ENCODE results near the gene RFX5.

DNA sequence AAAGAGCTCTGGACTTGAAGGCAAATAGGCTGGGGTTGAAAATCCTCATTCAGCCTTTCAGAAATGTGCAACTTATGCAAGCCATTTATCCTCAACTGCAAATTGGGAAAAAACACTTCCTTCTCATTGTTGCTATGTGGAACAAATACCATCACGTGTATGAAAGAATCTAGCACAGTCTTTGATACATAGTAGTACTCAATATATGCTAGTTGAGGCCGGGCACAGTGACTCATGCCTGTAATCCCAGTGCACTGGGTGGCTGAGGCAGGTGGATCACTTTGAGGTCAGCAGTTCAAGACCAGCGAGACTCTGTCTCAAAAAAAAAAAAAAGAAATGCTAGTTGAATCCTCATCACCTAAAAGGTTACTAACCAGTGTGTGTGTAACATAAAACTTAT, 28.1 kb downstream of the RFX5 start:
- TF ChIP-seq, protein P1, sequence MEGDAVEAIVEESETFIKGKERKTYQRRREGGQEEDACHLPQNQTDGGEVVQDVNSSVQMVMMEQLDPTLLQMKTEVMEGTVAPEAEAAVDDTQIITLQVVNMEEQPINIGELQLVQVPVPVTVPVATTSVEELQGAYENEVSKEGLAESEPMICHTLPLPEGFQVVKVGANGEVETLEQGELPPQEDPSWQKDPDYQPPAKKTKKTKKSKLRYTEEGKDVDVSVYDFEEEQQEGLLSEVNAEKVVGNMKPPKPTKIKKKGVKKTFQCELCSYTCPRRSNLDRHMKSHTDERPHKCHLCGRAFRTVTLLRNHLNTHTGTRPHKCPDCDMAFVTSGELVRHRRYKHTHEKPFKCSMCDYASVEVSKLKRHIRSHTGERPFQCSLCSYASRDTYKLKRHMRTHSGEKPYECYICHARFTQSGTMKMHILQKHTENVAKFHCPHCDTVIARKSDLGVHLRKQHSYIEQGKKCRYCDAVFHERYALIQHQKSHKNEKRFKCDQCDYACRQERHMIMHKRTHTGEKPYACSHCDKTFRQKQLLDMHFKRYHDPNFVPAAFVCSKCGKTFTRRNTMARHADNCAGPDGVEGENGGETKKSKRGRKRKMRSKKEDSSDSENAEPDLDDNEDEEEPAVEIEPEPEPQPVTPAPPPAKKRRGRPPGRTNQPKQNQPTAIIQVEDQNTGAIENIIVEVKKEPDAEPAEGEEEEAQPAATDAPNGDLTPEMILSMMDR (IDR thresholded peaks at IDR 0.05): no peak
- TF ChIP-seq CHD4 (IDR thresholded peaks at IDR 0.05; ENCODE audit: borderline replicate concordance) (no peak), NFE2L2 (conservative IDR thresholded peaks at IDR 0.05; ENCODE audit: low read length) (no peak), EP300 (IDR thresholded peaks at IDR 0.05) (no peak), NR3C1 (IDR thresholded peaks at IDR 0.05) (no peak), RFX5 (IDR thresholded peaks at IDR 0.05) (no peak), CEBPB (IDR thresholded peaks at IDR 0.05) (no peak), TP53 (CRISPR knock-in tag; IDR thresholded peaks at IDR 0.05) (no peak)
- TF ChIP-seq, protein P2, sequence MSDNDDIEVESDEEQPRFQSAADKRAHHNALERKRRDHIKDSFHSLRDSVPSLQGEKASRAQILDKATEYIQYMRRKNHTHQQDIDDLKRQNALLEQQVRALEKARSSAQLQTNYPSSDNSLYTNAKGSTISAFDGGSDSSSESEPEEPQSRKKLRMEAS (IDR thresholded peaks at IDR 0.05): no peak
- TF ChIP-seq, protein P3, sequence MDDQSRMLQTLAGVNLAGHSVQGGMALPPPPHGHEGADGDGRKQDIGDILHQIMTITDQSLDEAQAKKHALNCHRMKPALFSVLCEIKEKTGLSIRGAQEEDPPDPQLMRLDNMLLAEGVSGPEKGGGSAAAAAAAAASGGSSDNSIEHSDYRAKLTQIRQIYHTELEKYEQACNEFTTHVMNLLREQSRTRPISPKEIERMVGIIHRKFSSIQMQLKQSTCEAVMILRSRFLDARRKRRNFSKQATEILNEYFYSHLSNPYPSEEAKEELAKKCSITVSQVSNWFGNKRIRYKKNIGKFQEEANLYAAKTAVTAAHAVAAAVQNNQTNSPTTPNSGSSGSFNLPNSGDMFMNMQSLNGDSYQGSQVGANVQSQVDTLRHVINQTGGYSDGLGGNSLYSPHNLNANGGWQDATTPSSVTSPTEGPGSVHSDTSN (IDR thresholded peaks at IDR 0.05): no peak
